ENCODE data around the gene HOXA7.

Gene HOXA7

GRCh38 chr7:27156508-27156898 lies at the start of gene HOXA7:
HOXA7 (minus strand) TSS chr7:27156675; CDS start chr7:27156545, 130 bp downstream.
- no peak for TF ChIP-seq CTCF (IDR thresholded peaks at IDR 0.05; ENCODE audit: insufficient read depth, low read depth, low read length, missing control alignments)
- H3K4me3 ChIP-seq (ENCODE audit: low read depth, low read length), result no peak within 1 kb of the TSS
- no peak for DNase-seq (ENCODE audit: low read depth)

GRCh38 chr7:27205325-27206280 lies 49.1 kb upstream of the HOXA7 start:
- H3K4me3 ChIP-seq (ENCODE audit: low read depth, low read length), result no peak overlapping the region
- TF ChIP-seq CTCF (IDR thresholded peaks at IDR 0.05; ENCODE audit: insufficient read depth, low read depth, low read length, missing control alignments), result no peak
- DNase-seq (ENCODE audit: low read depth), result no peak

GRCh38 chr7:27204851-27205322 lies 48.4 kb upstream of the HOXA7 start:
- no peak overlapping the region for H3K4me3 ChIP-seq (ENCODE audit: low read depth, low read length)
- no peak for DNase-seq (ENCODE audit: low read depth)
- no peak for TF ChIP-seq CTCF (IDR thresholded peaks at IDR 0.05; ENCODE audit: insufficient read depth, low read depth, low read length, missing control alignments)

GRCh38 chr7:27203964-27204594 lies 47.6 kb upstream of the HOXA7 start:
- no peak overlapping the region for H3K4me3 ChIP-seq (ENCODE audit: low read depth, low read length)
- no peak for DNase-seq (ENCODE audit: low read depth)
- TF ChIP-seq CTCF (IDR thresholded peaks at IDR 0.05; ENCODE audit: insufficient read depth, low read depth, low read length, missing control alignments), result no peak

GRCh38 chr7:27203365-27203953 lies 47.0 kb upstream of the HOXA7 start:
- no peak for DNase-seq (ENCODE audit: low read depth)
- TF ChIP-seq CTCF (IDR thresholded peaks at IDR 0.05; ENCODE audit: insufficient read depth, low read depth, low read length, missing control alignments), result no peak
- no peak overlapping the region for H3K4me3 ChIP-seq (ENCODE audit: low read depth, low read length)

- TF ChIP-seq CTCF (IDR thresholded peaks at IDR 0.05; ENCODE audit: insufficient read depth, low read depth, low read length, missing control alignments), result no peak
- no peak for DNase-seq (ENCODE audit: low read depth)
- H3K4me3 ChIP-seq (ENCODE audit: low read depth, low read length), result no peak overlapping the region
Measured at GRCh38 chr7:27202862-27203134, 46.3 kb upstream of the HOXA7 start.

All from GM12865 (cell line).